Esophagus squamous epithelium (tissue), 4 donors: ENCODE data around the gene REPS2.

ENCODE experiments used
- POLR2A ChIP-seq, 4 donors: fragments of 450-650 bp; IDR thresholded peaks; one replicate each; pipeline ENCODE4 v1.6.1; 2017; ENCODE audit warnings: antibody characterized with exemption in 4 of 4, mild to moderate bottlenecking in 4 of 4, moderate library complexity in 3 of 4
- TF ChIP-seq, protein P1 (sequence below), 6 experiments: fragments of 450-650 bp in 4 of 6; fragments of 200-600 bp in 2 of 6; sonication (generic) in 2 of 6; IDR thresholded peaks; one replicate each; pipeline ENCODE4 v1.5.1; 2016 to 2019; ENCODE audit warnings: antibody characterized with exemption in 6 of 6, mild to moderate bottlenecking in 4 of 6, moderate library complexity in 4 of 6

DNA sequence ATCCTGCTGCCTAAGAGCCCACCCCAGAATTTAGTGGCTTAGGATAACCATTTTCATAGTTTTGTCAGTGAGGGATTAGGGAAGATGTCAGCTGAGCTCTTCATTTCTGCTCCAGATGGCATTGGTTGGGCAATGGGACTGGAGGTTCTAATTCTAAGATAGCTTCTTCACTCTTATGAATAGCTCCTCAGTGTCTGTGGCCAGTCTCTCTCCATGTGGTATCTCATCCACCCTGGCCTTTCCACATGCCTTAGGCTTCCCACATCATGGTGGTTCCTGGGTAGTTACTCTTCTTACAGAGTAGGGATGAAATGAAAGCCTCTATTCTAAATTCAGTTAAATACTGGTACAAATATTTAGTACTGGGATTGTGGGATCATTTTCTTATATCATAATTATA, 31.3 kb downstream of the REPS2 start:
- TF ChIP-seq, protein P1, sequence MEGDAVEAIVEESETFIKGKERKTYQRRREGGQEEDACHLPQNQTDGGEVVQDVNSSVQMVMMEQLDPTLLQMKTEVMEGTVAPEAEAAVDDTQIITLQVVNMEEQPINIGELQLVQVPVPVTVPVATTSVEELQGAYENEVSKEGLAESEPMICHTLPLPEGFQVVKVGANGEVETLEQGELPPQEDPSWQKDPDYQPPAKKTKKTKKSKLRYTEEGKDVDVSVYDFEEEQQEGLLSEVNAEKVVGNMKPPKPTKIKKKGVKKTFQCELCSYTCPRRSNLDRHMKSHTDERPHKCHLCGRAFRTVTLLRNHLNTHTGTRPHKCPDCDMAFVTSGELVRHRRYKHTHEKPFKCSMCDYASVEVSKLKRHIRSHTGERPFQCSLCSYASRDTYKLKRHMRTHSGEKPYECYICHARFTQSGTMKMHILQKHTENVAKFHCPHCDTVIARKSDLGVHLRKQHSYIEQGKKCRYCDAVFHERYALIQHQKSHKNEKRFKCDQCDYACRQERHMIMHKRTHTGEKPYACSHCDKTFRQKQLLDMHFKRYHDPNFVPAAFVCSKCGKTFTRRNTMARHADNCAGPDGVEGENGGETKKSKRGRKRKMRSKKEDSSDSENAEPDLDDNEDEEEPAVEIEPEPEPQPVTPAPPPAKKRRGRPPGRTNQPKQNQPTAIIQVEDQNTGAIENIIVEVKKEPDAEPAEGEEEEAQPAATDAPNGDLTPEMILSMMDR (IDR thresholded peaks at IDR 0.05): no peak
- no peak for TF ChIP-seq POLR2A (IDR thresholded peaks at IDR 0.05)
